Thyroid gland (tissue), 4 donors: Measurements from ENCODE around the gene TH. TPM values are rescaled to one million over a fixed set of nuclear protein-coding genes. Genes with fewer than 3 reads are reported as not detected.
A peak's percentile ranks its signal among the peaks of the same experiment; 100 is the strongest.

Experiments used
- DNase-seq, 2 donors: peaks; one replicate each; pipeline ENCODE4 v3.0.0-alpha.2; 2019
- H3K27ac ChIP-seq, 3 donors: fragments of 200-600 bp; sonication (generic); 1 replicate in 2 of 3; 2 replicates in 1 of 3; pipeline ENCODE4 v1.5.1; 2016 to 2019; ENCODE audit warnings: mild to moderate bottlenecking in 1 of 3, moderate library complexity in 1 of 3
- H3K27me3 ChIP-seq: fragments of 200-600 bp; sonication (generic); one replicate; pipeline ENCODE4 v1.5.1; 2019
- H3K36me3 ChIP-seq, 2 donors: fragments of 200-600 bp; sonication (generic); one replicate each; pipeline ENCODE4 v1.5.1; 2016 to 2019
- H3K4me1 ChIP-seq, 2 donors: fragments of 200-600 bp; sonication (generic); one replicate each; pipeline ENCODE4 v1.5.1; 2017 to 2019
- H3K4me3 ChIP-seq, 3 donors: fragments of 200-600 bp; sonication (generic); replicated peaks in 1 of 3; 1 replicate in 2 of 3; 2 replicates in 1 of 3; pipeline ENCODE4 v1.5.1; 2016; ENCODE audit warnings: mild to moderate bottlenecking in 1 of 3
- H3K9me3 ChIP-seq: fragments of 200-600 bp; sonication (generic); one replicate; pipeline ENCODE4 v1.5.1; 2017
- POLR2A ChIP-seq, 2 donors: fragments of 450-650 bp; IDR thresholded peaks; one replicate each; pipeline ENCODE4 v1.6.1; 2017; ENCODE audit warnings: antibody characterized with exemption in 2 of 2, mild to moderate bottlenecking in 2 of 2, moderate library complexity in 1 of 2
- WGBS, 2 donors: methylation state at CpG; one replicate each; pipeline ENCODE4 v1.1.5; 2017; 5-methylcytosine and 5-hydroxymethylcytosine counted together
- intact Hi-C: fragments of 100-400 bp; cut with DNase I; formaldehyde crosslinking; loops from one replicate; pipeline ENCODE4 v1.15.1; 2023
- total RNA-seq, 4 donors: library from RNA; depleted of rRNA; stranded (reverse); fragments of >200 nt; gene quantifications; one replicate each; pipeline ENCODE4 v1.2.3, GENCODE V29; 2016
- TF ChIP-seq, protein P1 (sequence below), 6 experiments: fragments of 200-600 bp in 3 of 6; fragments of 450-650 bp in 3 of 6; sonication (generic) in 3 of 6; IDR thresholded peaks; one replicate each; pipeline ENCODE4 v1.5.1; 2016 to 2019; ENCODE audit warnings: antibody characterized with exemption in 6 of 6, mild to moderate bottlenecking in 2 of 6, inconsistent platforms in 1 of 6, moderate library complexity in 1 of 6

The TH gene
- total RNA-seq, 4 donors from 2014 or later, result not detected

DNA sequence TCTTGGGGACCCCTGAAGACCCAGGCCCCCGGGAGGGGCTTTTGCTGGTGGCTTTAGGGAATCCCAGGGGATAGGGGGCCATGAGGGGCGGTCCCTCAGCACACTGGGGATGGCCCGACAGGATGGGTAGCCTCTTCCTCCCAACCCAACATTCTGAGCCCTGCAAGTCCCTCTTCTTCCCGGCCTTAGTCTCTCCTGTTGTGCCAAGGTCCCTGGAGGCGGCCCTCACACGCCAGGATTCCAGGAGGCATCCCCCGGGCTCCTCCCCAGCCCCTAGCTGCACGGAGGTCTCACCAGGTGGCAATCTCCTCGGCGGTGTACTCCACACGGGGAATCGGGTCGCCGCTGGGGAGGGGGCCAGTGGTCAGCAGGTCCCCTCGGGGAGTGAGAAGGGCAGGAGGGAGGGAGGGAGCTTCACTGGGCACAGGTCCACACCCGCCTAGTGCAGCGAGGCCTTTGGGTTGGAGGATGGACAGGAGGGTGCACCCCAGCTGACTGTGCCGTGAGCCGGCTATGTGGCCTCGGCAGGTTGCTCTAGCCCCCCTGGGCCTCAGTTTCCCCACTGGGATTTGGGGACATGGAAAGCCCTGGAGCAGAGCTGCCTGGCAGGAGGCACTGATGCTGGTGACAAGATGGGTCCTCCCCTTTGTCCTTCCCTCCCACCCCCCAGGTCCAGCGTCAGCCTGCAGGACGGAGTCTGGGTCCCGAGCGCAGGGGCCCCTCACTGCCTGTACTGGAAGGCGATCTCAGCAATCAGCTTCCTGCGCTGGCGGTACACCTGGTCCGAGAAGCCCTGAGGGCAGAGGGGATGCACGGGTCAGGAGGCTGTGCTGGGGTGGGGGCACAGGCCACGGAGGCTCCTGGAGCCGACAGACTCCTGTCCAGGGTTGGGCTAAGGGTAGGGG lies 4.2 kb downstream of the TH start:
- intact Hi-C loops, result no loop called here
- H3K4me3 ChIP-seq, result no peak overlapping the region
- TF ChIP-seq, protein P1, sequence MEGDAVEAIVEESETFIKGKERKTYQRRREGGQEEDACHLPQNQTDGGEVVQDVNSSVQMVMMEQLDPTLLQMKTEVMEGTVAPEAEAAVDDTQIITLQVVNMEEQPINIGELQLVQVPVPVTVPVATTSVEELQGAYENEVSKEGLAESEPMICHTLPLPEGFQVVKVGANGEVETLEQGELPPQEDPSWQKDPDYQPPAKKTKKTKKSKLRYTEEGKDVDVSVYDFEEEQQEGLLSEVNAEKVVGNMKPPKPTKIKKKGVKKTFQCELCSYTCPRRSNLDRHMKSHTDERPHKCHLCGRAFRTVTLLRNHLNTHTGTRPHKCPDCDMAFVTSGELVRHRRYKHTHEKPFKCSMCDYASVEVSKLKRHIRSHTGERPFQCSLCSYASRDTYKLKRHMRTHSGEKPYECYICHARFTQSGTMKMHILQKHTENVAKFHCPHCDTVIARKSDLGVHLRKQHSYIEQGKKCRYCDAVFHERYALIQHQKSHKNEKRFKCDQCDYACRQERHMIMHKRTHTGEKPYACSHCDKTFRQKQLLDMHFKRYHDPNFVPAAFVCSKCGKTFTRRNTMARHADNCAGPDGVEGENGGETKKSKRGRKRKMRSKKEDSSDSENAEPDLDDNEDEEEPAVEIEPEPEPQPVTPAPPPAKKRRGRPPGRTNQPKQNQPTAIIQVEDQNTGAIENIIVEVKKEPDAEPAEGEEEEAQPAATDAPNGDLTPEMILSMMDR (IDR thresholded peaks at IDR 0.05), result no peak
- no peak for TF ChIP-seq POLR2A (IDR thresholded peaks at IDR 0.05)
- H3K27me3 ChIP-seq, result no peaks in the 10 kb centered on the region
- peaks cover 7% of the 10 kb centered on the region in 2 donors for H3K4me1 ChIP-seq
- WGBS, 2 donors, result 75 to 85% methylated on average over 21 to 30 of the region's 31 CpGs
- H3K27ac ChIP-seq, result no peak overlapping the region
- H3K36me3 ChIP-seq, result no peaks in the 10 kb centered on the region
- H3K9me3 ChIP-seq, result no peaks in the 10 kb centered on the region
- DNase-seq, result no peak

DNA sequence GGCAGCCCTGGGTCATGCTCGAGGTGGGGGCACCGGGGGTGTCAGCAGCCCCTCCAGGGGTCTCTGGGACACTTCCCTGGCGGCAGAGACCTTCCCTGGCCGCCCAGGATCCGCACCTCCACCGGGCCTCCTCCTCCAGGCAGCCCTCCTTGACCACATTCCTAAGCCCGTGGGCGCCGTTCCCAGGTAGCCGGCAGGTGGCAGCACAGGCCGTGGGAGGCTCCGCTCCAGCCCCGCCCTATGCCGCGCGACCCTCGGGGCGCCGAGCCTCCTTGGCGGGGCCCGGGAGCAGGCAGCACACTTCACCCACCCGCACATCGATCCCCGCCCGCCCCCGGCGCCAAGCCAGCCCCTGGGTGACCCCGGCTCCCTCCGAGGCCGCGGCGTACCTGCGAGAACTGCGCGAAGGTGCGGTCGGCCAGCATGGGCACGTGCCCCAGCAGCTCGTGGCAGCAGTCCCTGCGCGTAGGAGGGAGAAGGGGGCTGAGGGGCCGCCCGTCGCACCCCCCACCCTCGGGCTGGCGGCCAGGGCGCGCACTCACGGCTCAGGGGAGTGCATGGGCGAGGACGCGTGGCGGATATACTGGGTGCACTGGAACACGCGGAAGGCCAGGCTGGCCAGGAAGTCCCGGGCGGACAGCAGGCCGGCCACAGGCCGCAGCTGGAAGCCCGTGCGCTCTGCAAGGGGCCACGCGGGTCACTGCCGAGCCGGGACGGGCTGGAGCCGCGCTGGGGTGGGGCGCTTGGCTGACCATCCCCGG lies 5.3 kb downstream of the TH start:
- intact Hi-C loops, result no loop called here

DNA sequence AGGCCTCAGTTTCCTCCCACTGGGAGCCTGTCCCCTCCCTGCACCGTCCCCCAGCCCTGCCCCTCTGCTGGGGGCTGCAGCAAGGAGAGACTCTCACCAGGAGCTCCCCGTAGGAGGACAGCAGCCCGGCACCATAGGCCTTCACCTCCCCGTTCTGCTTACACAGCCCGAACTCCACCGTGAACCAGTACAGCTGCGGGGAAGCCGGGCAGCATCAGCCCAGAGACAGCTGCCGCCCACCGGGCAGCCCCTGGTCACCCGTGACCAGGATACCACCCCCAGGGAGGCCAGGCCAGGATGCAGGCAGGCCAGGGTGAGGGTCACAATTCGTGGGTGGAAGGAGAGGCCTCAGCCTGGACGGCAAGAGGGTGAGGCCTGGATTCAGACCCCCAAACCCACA lies 6.0 kb downstream of the TH start:
- H3K4me1 ChIP-seq, result peaks cover 7% of the 10 kb centered on the region in 2 donors
- H3K36me3 ChIP-seq, result no peaks in the 10 kb centered on the region
- no peak overlapping the region for H3K27ac ChIP-seq
- no peak for TF ChIP-seq POLR2A (IDR thresholded peaks at IDR 0.05)
- TF ChIP-seq, protein P1 (IDR thresholded peaks at IDR 0.05), result no peak
- H3K4me3 ChIP-seq, result no peak overlapping the region
- H3K9me3 ChIP-seq, result no peaks in the 10 kb centered on the region
- intact Hi-C loops, result no loop called here
- no peak for DNase-seq
- 92% methylated on average over 10 to 11 of the region's 13 CpGs for WGBS, 2 donors
- no peaks in the 10 kb centered on the region for H3K27me3 ChIP-seq

More for the DNA sequence above, 5.3 kb downstream of the TH start:
- Histone ChIP-seq H3K4me3 (peak overlapping the region in 1 of 3 donors; percentile 8), H3K4me1 (peaks cover 7% of the 10 kb centered on the region in 2 donors), H3K27me3 (no peaks in the 10 kb centered on the region), H3K9me3 (no peaks in the 10 kb centered on the region), H3K27ac (no peak overlapping the region), H3K36me3 (no peaks in the 10 kb centered on the region)
- peak; percentile 52 to 72 for DNase-seq
- TF ChIP-seq, protein P1 (IDR thresholded peaks at IDR 0.05), result peak in 4 of 6 experiments; percentile 17 to 66 (median 42)
- TF ChIP-seq POLR2A (IDR thresholded peaks at IDR 0.05), result no peak
- 0 to 10% methylated on average over 6 to 20 of the region's 70 CpGs for WGBS, 2 donors

DNA sequence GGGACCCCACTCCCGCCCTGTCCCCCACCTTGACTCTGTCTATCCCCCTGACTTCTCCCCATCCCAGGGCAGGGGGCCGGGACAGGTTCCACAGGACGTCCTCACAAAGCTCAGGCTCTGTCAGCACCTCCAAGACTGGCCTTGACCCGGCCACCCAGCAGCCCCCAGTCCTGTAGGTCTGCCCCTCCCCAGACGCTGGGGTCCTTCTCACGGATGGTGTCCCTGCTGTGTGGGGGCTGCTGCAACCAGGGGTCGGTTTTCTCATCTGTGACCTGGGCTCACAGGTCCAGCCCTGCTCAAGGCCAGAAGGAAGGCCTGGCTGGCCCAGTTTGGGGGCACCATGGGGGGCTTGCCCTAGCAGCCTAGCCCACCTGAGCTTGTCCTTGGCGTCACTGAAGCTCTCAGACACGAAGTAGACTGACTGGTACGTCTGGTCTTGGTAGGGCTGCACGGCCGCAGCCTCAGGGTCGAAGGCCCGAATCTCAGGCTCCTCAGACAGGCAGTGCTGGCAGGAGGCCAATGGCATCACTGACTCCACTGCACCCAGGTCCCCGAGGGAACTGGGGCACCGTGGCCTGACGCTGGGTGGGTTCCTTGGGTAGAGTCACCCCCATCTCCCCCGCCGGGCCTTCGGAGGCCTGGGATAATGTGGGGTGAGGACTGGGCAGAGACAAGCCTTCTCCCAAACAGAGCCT lies 6.6 kb downstream of the TH start:
- WGBS, 2 donors, result 88 to 95% methylated on average over 3 to 6 of the region's 20 CpGs
- Histone ChIP-seq H3K36me3 (no peaks in the 10 kb centered on the region), H3K27ac (no peak overlapping the region), H3K27me3 (no peaks in the 10 kb centered on the region), H3K4me1 (peaks cover 10 to 13% of the 10 kb centered on the region in 2 donors), H3K9me3 (no peaks in the 10 kb centered on the region), H3K4me3 (no peak overlapping the region)
- DNase-seq, result peak; percentile 15 to 17
- intact Hi-C loops, result no loop called here
- no peak for TF ChIP-seq POLR2A (IDR thresholded peaks at IDR 0.05)
- TF ChIP-seq, protein P1 (IDR thresholded peaks at IDR 0.05), result no peak
